ENCODE measurements around the gene MSANTD3. TPM values are rescaled to one million over a fixed set of nuclear protein-coding genes. Genes with fewer than 3 reads are reported as not detected.
A peak's percentile ranks its signal among the peaks of the same experiment; 100 is the strongest.
"Not testable (repeated sequence)": the region's sequence is repeated elsewhere in the genome, so short reads cannot be mapped to it uniquely, and the experiment has no call there.

The MSANTD3 gene
- total and polyA plus RNA-seq, 7 experiments from 2014 or later, result 3.5 to 13.4 (median 7.5) TPM

GRCh38 chr9:100413839-100414420, 13.0 kb upstream of the MSANTD3 start:
- intact Hi-C loops (cut with micrococcal nuclease), result loop anchor here (5.0 kb wide), 4 partner anchors 183 to 1118 kb away; partner anchors contain the start of genes ERP44 (in 1 of the 2), INVS (in 1 of the 2), MRPL50 (in 1 of the 2) and RNF20 (in 1 of the 2)
- DNase-seq, result no peak
- peaks cover 0 to 10% (median 0%) of the 10 kb centered on the region in 5 donors for H3K36me3 Mint-ChIP-seq
- H3K9me3 ChIP-seq (ENCODE audit: control insufficient read depth in 2 of 3, low read length in 3 of 3), result no peaks in the 10 kb centered on the region
- H3K27ac Mint-ChIP-seq, result no peak overlapping the region
- CTCF ChIA-PET, result no interaction called here
- H3K4me1 ChIP-seq (ENCODE audit: control insufficient read depth in 2 of 2, insufficient read depth in 2 of 2, low read length in 2 of 2), result peaks cover 10 to 15% of the 10 kb centered on the region in 2 donors
- POLR2A ChIA-PET, result no interaction called here
- peaks cover 0 to 5% (median 0%) of the 10 kb centered on the region in 11 donors for H3K9me3 Mint-ChIP-seq
- ATAC-seq, result no peak
- no peaks in the 10 kb centered on the region for H3K36me3 ChIP-seq (ENCODE audit: control insufficient read depth in 2 of 3, insufficient read depth in 3 of 3, low read length in 3 of 3)
- H3K4me3 ChIP-seq (ENCODE audit: low read length), result no peak overlapping the region
- H3K27me3 Mint-ChIP-seq, result peaks cover 0 to 22% (median 12%) of the 10 kb centered on the region in 5 donors
- H3K27ac ChIP-seq (ENCODE audit: low read depth, low read length), result no peak overlapping the region
- peaks cover 10 to 16% (median 13%) of the 10 kb centered on the region in 7 donors for H3K4me1 Mint-ChIP-seq
- peak overlapping the region in 2 of 10 donors; percentile 44 to 46 for H3K4me3 Mint-ChIP-seq
- no peaks in the 10 kb centered on the region for H3K27me3 ChIP-seq (ENCODE audit: control insufficient read depth in 2 of 2, insufficient read depth in 2 of 2, low read length in 2 of 2)

- Histone ChIP-seq H3K36me3 (ENCODE audit: control insufficient read depth in 2 of 3, insufficient read depth in 3 of 3, low read length in 3 of 3) (no peaks in the 10 kb centered on the region), H3K9me3 (ENCODE audit: control insufficient read depth in 2 of 3, low read length in 3 of 3) (no peaks in the 10 kb centered on the region), H3K27ac (ENCODE audit: low read depth, low read length) (no peak overlapping the region), H3K4me1 (ENCODE audit: control insufficient read depth in 2 of 2, insufficient read depth in 2 of 2, low read length in 2 of 2) (no peaks in the 10 kb centered on the region), H3K27me3 (ENCODE audit: control insufficient read depth in 2 of 2, insufficient read depth in 2 of 2, low read length in 2 of 2) (no peaks in the 10 kb centered on the region), H3K4me3 (ENCODE audit: low read length) (no peak overlapping the region)
- no peak for ATAC-seq
- ChIA-PET CTCF (interaction anchor here (1.0 kb wide), 1 partner anchor 20 kb away, joined by 3 read pairs; no protein-coding TSS in a partner anchor), POLR2A (interaction anchor here (0.5 kb wide), 1 partner anchor 11 kb away, joined by 6 read pairs; no protein-coding TSS in a partner anchor)
- no peaks in the 10 kb centered on the region for H3K9me3 Mint-ChIP-seq
- no peak for DNase-seq
- H3K27ac Mint-ChIP-seq, result no peak overlapping the region
- no peaks in the 10 kb centered on the region for H3K4me1 Mint-ChIP-seq
- no peak overlapping the region for H3K4me3 Mint-ChIP-seq
- peaks cover 4 to 42% (median 16%) of the 10 kb centered on the region in 5 donors for H3K27me3 Mint-ChIP-seq
- H3K36me3 Mint-ChIP-seq, result no peaks in the 10 kb centered on the region
- intact Hi-C loops (cut with micrococcal nuclease), result no loop called here
Observed at GRCh38 chr9:100417815-100418214, 9.1 kb upstream of the MSANTD3 start.

GRCh38 chr9:100419166-100419565, 7.8 kb upstream of the MSANTD3 start:
- no peaks in the 10 kb centered on the region for H3K4me1 ChIP-seq (ENCODE audit: control insufficient read depth in 2 of 2, insufficient read depth in 2 of 2, low read length in 2 of 2)
- H3K27me3 ChIP-seq (ENCODE audit: control insufficient read depth in 2 of 2, insufficient read depth in 2 of 2, low read length in 2 of 2), result no peaks in the 10 kb centered on the region
- Mint-ChIP-seq H3K36me3 (no peaks in the 10 kb centered on the region), H3K27ac (no peak overlapping the region), H3K4me3 (no peak overlapping the region), H3K9me3 (no peaks in the 10 kb centered on the region), H3K27me3 (peaks cover 4 to 41% (median 16%) of the 10 kb centered on the region in 5 donors), H3K4me1 (no peaks in the 10 kb centered on the region)
- CTCF ChIA-PET, result no interaction called here
- H3K9me3 ChIP-seq (ENCODE audit: control insufficient read depth in 2 of 3, low read length in 3 of 3), result no peaks in the 10 kb centered on the region
- no peak overlapping the region for H3K4me3 ChIP-seq (ENCODE audit: low read length)
- POLR2A ChIA-PET, result interaction anchor here (0.6 kb wide), 1 partner anchor 48 kb away, joined by 3 read pairs; no protein-coding TSS in a partner anchor
- no peak for DNase-seq
- no peak overlapping the region for H3K27ac ChIP-seq (ENCODE audit: low read depth, low read length)
- intact Hi-C loops (cut with micrococcal nuclease), result no loop called here
- no peak for ATAC-seq
- no peaks in the 10 kb centered on the region for H3K36me3 ChIP-seq (ENCODE audit: control insufficient read depth in 2 of 3, insufficient read depth in 3 of 3, low read length in 3 of 3)

GRCh38 chr9:100421116-100421515, 5.8 kb upstream of the MSANTD3 start:
- H3K36me3 Mint-ChIP-seq; intact Hi-C loops (cut with micrococcal nuclease): not testable (repeated sequence)

GRCh38 chr9:100425758-100426157, 1.2 kb upstream of the MSANTD3 start:
- ATAC-seq, result no peak
- Histone ChIP-seq H3K27ac (ENCODE audit: low read depth, low read length) (no peak overlapping the region), H3K36me3 (ENCODE audit: control insufficient read depth in 2 of 3, insufficient read depth in 3 of 3, low read length in 3 of 3) (no peaks in the 10 kb centered on the region), H3K27me3 (ENCODE audit: control insufficient read depth in 2 of 2, insufficient read depth in 2 of 2, low read length in 2 of 2) (no peaks in the 10 kb centered on the region), H3K4me1 (ENCODE audit: control insufficient read depth in 2 of 2, insufficient read depth in 2 of 2, low read length in 2 of 2) (peaks cover 7 to 8% of the 10 kb centered on the region in 2 donors), H3K4me3 (ENCODE audit: low read length) (no peak overlapping the region), H3K9me3 (ENCODE audit: control insufficient read depth in 2 of 3, low read length in 3 of 3) (no peaks in the 10 kb centered on the region)
- POLR2A ChIA-PET, result interaction anchor here (1.3 kb wide), 1 partner anchor 73 kb away, joined by 4 read pairs; the partner anchor contains the start of gene TEX10
- intact Hi-C loops (cut with micrococcal nuclease), result loop anchor here (1.0 to 5.0 kb wide), 8 partner anchors 13 to 1203 kb away; partner anchors contain the start of genes ALG2 (in 1 of the 2), MRPL50 (in 1 of the 2), NR4A3 (in 1 of the 2) and SEC61B (in 1 of the 2)
- peaks cover 0 to 4% (median 0%) of the 10 kb centered on the region in 5 donors for H3K36me3 Mint-ChIP-seq
- peaks cover 22 to 44% (median 38%) of the 10 kb centered on the region in 7 donors for H3K4me1 Mint-ChIP-seq
- CTCF ChIA-PET, result no interaction called here
- peaks cover 0 to 21% (median 3%) of the 10 kb centered on the region in 5 donors for H3K27me3 Mint-ChIP-seq
- peaks cover 0 to 2% (median 0%) of the 10 kb centered on the region in 11 donors for H3K9me3 Mint-ChIP-seq
- peak overlapping the region in 7 of 9 donors; percentile 90 to 94 (median 93) for H3K27ac Mint-ChIP-seq
- H3K4me3 Mint-ChIP-seq, result peak overlapping the region; percentile 90 to 99 (median 96)
- DNase-seq, result no peak

More at GRCh38 chr9:100421116-100421515, 5.8 kb upstream of the MSANTD3 start:
- CTCF ChIA-PET; H3K4me3 Mint-ChIP-seq; H3K27ac ChIP-seq (ENCODE audit: low read depth, low read length); H3K36me3 ChIP-seq (ENCODE audit: control insufficient read depth in 2 of 3, insufficient read depth in 3 of 3, low read length in 3 of 3); DNase-seq; H3K27me3 ChIP-seq (ENCODE audit: control insufficient read depth in 2 of 2, insufficient read depth in 2 of 2, low read length in 2 of 2); H3K4me3 ChIP-seq (ENCODE audit: low read length); POLR2A ChIA-PET; ATAC-seq; H3K9me3 Mint-ChIP-seq; H3K9me3 ChIP-seq (ENCODE audit: control insufficient read depth in 2 of 3, low read length in 3 of 3); H3K4me1 ChIP-seq (ENCODE audit: control insufficient read depth in 2 of 2, insufficient read depth in 2 of 2, low read length in 2 of 2); H3K27ac Mint-ChIP-seq; H3K4me1 Mint-ChIP-seq: not testable (repeated sequence)
- H3K27me3 Mint-ChIP-seq, result peaks cover 4 to 42% (median 8%) of the 10 kb centered on the region in 5 donors

GRCh38 chr9:100426189-100426529, 784 bp upstream of the MSANTD3 start:
- intact Hi-C loops (cut with micrococcal nuclease), result loop anchor here (1.0 to 5.0 kb wide), 8 partner anchors 12 to 1204 kb away; partner anchors contain the start of genes ALG2 (in 1 of the 2), MRPL50 (in 1 of the 2), NR4A3 (in 1 of the 2) and SEC61B (in 1 of the 2)
- peak overlapping the region; percentile 90 to 99 (median 96) for H3K4me3 Mint-ChIP-seq
- no peaks in the 10 kb centered on the region for H3K36me3 ChIP-seq (ENCODE audit: control insufficient read depth in 2 of 3, insufficient read depth in 3 of 3, low read length in 3 of 3)
- H3K27ac ChIP-seq (ENCODE audit: low read depth, low read length), result peak overlapping the region; percentile 68
- H3K4me3 ChIP-seq (ENCODE audit: low read length), result peak overlapping the region; percentile 68
- no peaks in the 10 kb centered on the region for H3K27me3 ChIP-seq (ENCODE audit: control insufficient read depth in 2 of 2, insufficient read depth in 2 of 2, low read length in 2 of 2)
- no peak for ATAC-seq
- peak overlapping the region in 8 of 9 donors; percentile 90 to 98 (median 94) for H3K27ac Mint-ChIP-seq
- no peak for DNase-seq
- POLR2A ChIA-PET, result interaction anchor here (1.3 kb wide), 1 partner anchor 74 kb away, joined by 4 read pairs; the partner anchor contains the start of gene TEX10
- peaks cover 7 to 8% of the 10 kb centered on the region in 2 donors for H3K4me1 ChIP-seq (ENCODE audit: control insufficient read depth in 2 of 2, insufficient read depth in 2 of 2, low read length in 2 of 2)
- CTCF ChIA-PET, result no interaction called here
- no peaks in the 10 kb centered on the region for H3K9me3 ChIP-seq (ENCODE audit: control insufficient read depth in 2 of 3, low read length in 3 of 3)
- peaks cover 0 to 4% (median 0%) of the 10 kb centered on the region in 5 donors for H3K36me3 Mint-ChIP-seq
- peaks cover 0 to 2% (median 0%) of the 10 kb centered on the region in 11 donors for H3K9me3 Mint-ChIP-seq
- H3K27me3 Mint-ChIP-seq, result peaks cover 0 to 21% (median 3%) of the 10 kb centered on the region in 5 donors
- H3K4me1 Mint-ChIP-seq, result peaks cover 22 to 44% (median 38%) of the 10 kb centered on the region in 7 donors

Measured in naive thymus-derived CD4-positive, alpha-beta T cell (primary cell).